Skin epidermis (tissue), 12 donors: ENCODE data around the gene RHEX.
"Not testable (repeated sequence)": the region's sequence is repeated elsewhere in the genome, so short reads cannot be mapped to it uniquely, and the experiment has no call there.

ENCODE experiments used
- H3K27ac ChIP-seq, 21 experiments: fragments of 200-600 bp; sonication (generic) in 11 of 21; one replicate each; pipeline ENCODE4 v1.5.0; 2020; ENCODE audit warnings: mild to moderate bottlenecking in 3 of 21, inconsistent platforms in 2 of 21, moderate library complexity in 2 of 21
- H3K4me3 ChIP-seq, 7 experiments: fragments of 200-600 bp; sonication (generic) in 2 of 7; one replicate each; pipeline ENCODE4 v1.5.0; 2020; ENCODE audit warnings: inconsistent platforms in 2 of 7, mild to moderate bottlenecking in 2 of 7, moderate library complexity in 1 of 7

Gene RHEX

GRCh38 chr1:206055069-206055625 lies 2.2 kb downstream of the RHEX start:
- H3K4me3 ChIP-seq, H3K27ac ChIP-seq: not testable (repeated sequence)

GRCh38 chr1:206055639-206056323 lies 2.8 kb downstream of the RHEX start:
- H3K4me3 ChIP-seq, H3K27ac ChIP-seq: not testable (repeated sequence)

GRCh38 chr1:206058289-206058926 lies 5.4 kb downstream of the RHEX start:
- not testable (repeated sequence) for H3K27ac ChIP-seq, H3K4me3 ChIP-seq

GRCh38 chr1:206058927-206059292 lies 5.9 kb downstream of the RHEX start:
- Histone ChIP-seq H3K4me3 (no peak overlapping the region), H3K27ac (no peak overlapping the region)

GRCh38 chr1:206059355-206059915 lies 6.5 kb downstream of the RHEX start:
- Histone ChIP-seq H3K4me3 (no peak overlapping the region), H3K27ac (no peak overlapping the region)

GRCh38 chr1:206060844-206061243 lies 7.9 kb downstream of the RHEX start:
- H3K4me3 ChIP-seq, result no peak overlapping the region

GRCh38 chr1:206062464-206062863 lies 9.5 kb downstream of the RHEX start:
- Histone ChIP-seq H3K27ac (no peak overlapping the region), H3K4me3 (no peak overlapping the region)

More at GRCh38 chr1:206060844-206061243, 7.9 kb downstream of the RHEX start:
- no peak overlapping the region for H3K27ac ChIP-seq

GRCh38 chr1:206064001-206064400 lies 11.0 kb downstream of the RHEX start:
- not testable (repeated sequence) for H3K4me3 ChIP-seq

GRCh38 chr1:206064501-206064900 lies 11.5 kb downstream of the RHEX start:
- H3K4me3 ChIP-seq, H3K27ac ChIP-seq: not testable (repeated sequence)

More at GRCh38 chr1:206064001-206064400, 11.0 kb downstream of the RHEX start:
- H3K27ac ChIP-seq, result not testable (repeated sequence)

- H3K27ac ChIP-seq, result peak overlapping the region in 2 of 21 experiments; percentile 42 to 45
- no peak overlapping the region for H3K4me3 ChIP-seq
Observed at GRCh38 chr1:206065547-206066145, 12.7 kb downstream of the RHEX start.

GRCh38 chr1:206066479-206067171 lies 13.7 kb downstream of the RHEX start:
- peak overlapping the region in 4 of 21 experiments; percentile 15 to 45 (median 34) for H3K27ac ChIP-seq
- H3K4me3 ChIP-seq, result no peak overlapping the region

GRCh38 chr1:206067486-206068227 lies 14.7 kb downstream of the RHEX start:
- Histone ChIP-seq H3K27ac (peak overlapping the region in 3 of 21 experiments; percentile 15 to 29 (median 23)), H3K4me3 (no peak overlapping the region)

- peak overlapping the region in 2 of 21 experiments; percentile 23 to 29 for H3K27ac ChIP-seq
Observed at GRCh38 chr1:206068314-206068713, 15.3 kb downstream of the RHEX start.

GRCh38 chr1:206070627-206071304 lies 17.8 kb downstream of the RHEX start:
- no peak overlapping the region for H3K4me3 ChIP-seq

More at GRCh38 chr1:206068314-206068713, 15.3 kb downstream of the RHEX start:
- no peak overlapping the region for H3K4me3 ChIP-seq

GRCh38 chr1:206074839-206075238 lies 21.9 kb downstream of the RHEX start:
- H3K27ac ChIP-seq, result no peak overlapping the region
- H3K4me3 ChIP-seq, result no peak overlapping the region

More at GRCh38 chr1:206070627-206071304, 17.8 kb downstream of the RHEX start:
- no peak overlapping the region for H3K27ac ChIP-seq

GRCh38 chr1:206075786-206076755 lies 23.1 kb downstream of the RHEX start:
- H3K27ac ChIP-seq, result peak overlapping the region in 7 of 21 experiments; percentile 17 to 55 (median 28)

GRCh38 chr1:206079135-206079534 lies 26.2 kb downstream of the RHEX start:
- Histone ChIP-seq H3K27ac (no peak overlapping the region), H3K4me3 (no peak overlapping the region)

More at GRCh38 chr1:206075786-206076755, 23.1 kb downstream of the RHEX start:
- H3K4me3 ChIP-seq, result no peak overlapping the region
